ENCODE measurements around the gene C11orf21. TPM values are rescaled to one million over a fixed set of nuclear protein-coding genes. Genes with fewer than 3 reads are reported as not detected.
"Not testable (repeated sequence)": the region's sequence is repeated elsewhere in the genome, so short reads cannot be mapped to it uniquely, and the experiment has no call there.

The C11orf21 gene
- total RNA-seq, 1 donor from 2014 or later = 0.16 TPM

- no peak overlapping the region for H3K4me3 Mint-ChIP-seq (ENCODE audit: unreplicated experiment)
- H3K27ac Mint-ChIP-seq (ENCODE audit: unreplicated experiment) = no peak overlapping the region
- no peaks in the 10 kb centered on the region for H3K4me1 Mint-ChIP-seq (ENCODE audit: unreplicated experiment)
- TF ChIP-seq CTCF (IDR thresholded peaks at IDR 0.05) = no peak
- peaks cover 12% of the 10 kb centered on the region for H3K9me3 Mint-ChIP-seq (ENCODE audit: unreplicated experiment)
- H3K27me3 Mint-ChIP-seq (ENCODE audit: unreplicated experiment) = peaks cover under 1% of the 10 kb centered on the region
- DNase-seq (ENCODE audit: extremely low spot score, unreplicated experiment) = no peak
- peaks cover 2% of the 10 kb centered on the region for H3K36me3 Mint-ChIP-seq (ENCODE audit: unreplicated experiment)
Observed at GRCh38 chr11:2345050-2345449, 43.3 kb upstream of the C11orf21 start.

GRCh38 chr11:2343502-2343901, 41.8 kb upstream of the C11orf21 start:
- Mint-ChIP-seq H3K9me3 (ENCODE audit: unreplicated experiment) (peaks cover under 1% of the 10 kb centered on the region), H3K4me3 (ENCODE audit: unreplicated experiment) (no peak overlapping the region), H3K27ac (ENCODE audit: unreplicated experiment) (no peak overlapping the region), H3K4me1 (ENCODE audit: unreplicated experiment) (no peaks in the 10 kb centered on the region), H3K27me3 (ENCODE audit: unreplicated experiment) (peaks cover 11% of the 10 kb centered on the region), H3K36me3 (ENCODE audit: unreplicated experiment) (peaks cover 2% of the 10 kb centered on the region)
- TF ChIP-seq CTCF (IDR thresholded peaks at IDR 0.05) = no peak
- no peak for DNase-seq (ENCODE audit: extremely low spot score, unreplicated experiment)

DNA sequence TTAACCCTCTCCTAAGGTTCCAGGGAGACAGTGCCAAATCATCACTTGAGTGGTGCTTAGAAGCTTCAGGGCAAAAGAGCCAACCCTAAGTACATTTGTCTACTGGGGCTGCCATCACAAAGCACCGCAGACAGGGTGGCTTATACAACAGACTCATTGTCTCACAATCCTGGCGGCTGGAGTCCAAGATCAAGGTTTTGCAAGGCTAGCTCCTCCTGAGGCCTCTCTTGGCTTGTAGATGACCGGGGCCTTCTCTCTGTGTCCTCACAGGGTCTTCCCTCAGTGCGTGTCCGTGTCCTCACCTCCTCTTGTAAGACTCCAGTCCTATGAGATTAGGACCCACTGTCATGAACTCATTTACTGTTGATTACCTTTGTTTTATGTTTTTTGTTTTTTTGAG, 41.3 kb upstream of the C11orf21 start:
- H3K9me3 Mint-ChIP-seq (ENCODE audit: unreplicated experiment) = no peaks in the 10 kb centered on the region
- TF ChIP-seq CTCF (IDR thresholded peaks at IDR 0.05) = no peak
- H3K27ac Mint-ChIP-seq (ENCODE audit: unreplicated experiment) = no peak overlapping the region
- no peak for DNase-seq (ENCODE audit: extremely low spot score, unreplicated experiment)
- H3K4me1 Mint-ChIP-seq (ENCODE audit: unreplicated experiment) = no peaks in the 10 kb centered on the region
- no peak overlapping the region for H3K4me3 Mint-ChIP-seq (ENCODE audit: unreplicated experiment)
- peaks cover 2% of the 10 kb centered on the region for H3K36me3 Mint-ChIP-seq (ENCODE audit: unreplicated experiment)
- peaks cover 16% of the 10 kb centered on the region for H3K27me3 Mint-ChIP-seq (ENCODE audit: unreplicated experiment)

GRCh38 chr11:2342557-2342956, 40.8 kb upstream of the C11orf21 start:
- no peak overlapping the region for H3K4me3 Mint-ChIP-seq (ENCODE audit: unreplicated experiment)
- H3K27me3 Mint-ChIP-seq (ENCODE audit: unreplicated experiment) = peaks cover 19% of the 10 kb centered on the region
- DNase-seq (ENCODE audit: extremely low spot score, unreplicated experiment) = no peak
- H3K27ac Mint-ChIP-seq (ENCODE audit: unreplicated experiment) = no peak overlapping the region
- H3K4me1 Mint-ChIP-seq (ENCODE audit: unreplicated experiment) = no peaks in the 10 kb centered on the region
- no peak for TF ChIP-seq CTCF (IDR thresholded peaks at IDR 0.05)
- H3K9me3 Mint-ChIP-seq (ENCODE audit: unreplicated experiment) = no peaks in the 10 kb centered on the region
- peaks cover 2% of the 10 kb centered on the region for H3K36me3 Mint-ChIP-seq (ENCODE audit: unreplicated experiment)

DNA sequence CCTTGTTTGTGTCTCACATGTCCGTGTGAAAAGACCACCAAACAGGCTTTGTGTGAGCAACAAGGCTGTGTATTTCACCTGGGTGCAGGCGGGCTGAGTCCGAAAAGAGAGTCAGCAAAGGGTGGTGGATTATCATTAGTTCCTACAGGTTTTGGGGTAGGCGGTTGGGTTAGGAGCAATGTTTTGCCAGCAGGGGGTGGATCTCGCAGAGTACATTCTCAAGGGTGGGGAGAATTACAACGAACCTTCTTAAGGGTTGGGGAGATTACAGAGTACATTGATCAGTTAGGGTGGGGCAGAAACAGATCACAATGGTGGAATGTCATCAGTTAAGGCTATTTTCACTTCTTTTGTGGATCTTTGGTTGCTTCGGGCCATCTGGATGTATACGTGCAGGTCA, 37.0 kb upstream of the C11orf21 start:
- H3K36me3 Mint-ChIP-seq (ENCODE audit: unreplicated experiment); H3K4me1 Mint-ChIP-seq (ENCODE audit: unreplicated experiment); H3K4me3 Mint-ChIP-seq (ENCODE audit: unreplicated experiment); H3K9me3 Mint-ChIP-seq (ENCODE audit: unreplicated experiment); DNase-seq (ENCODE audit: extremely low spot score, unreplicated experiment); H3K27ac Mint-ChIP-seq (ENCODE audit: unreplicated experiment): not testable (repeated sequence)
- H3K27me3 Mint-ChIP-seq (ENCODE audit: unreplicated experiment) = peaks cover 39% of the 10 kb centered on the region

- not testable (repeated sequence) for H3K36me3 Mint-ChIP-seq (ENCODE audit: unreplicated experiment); H3K4me1 Mint-ChIP-seq (ENCODE audit: unreplicated experiment)
Observed at GRCh38 chr11:2335286-2335685, 33.6 kb upstream of the C11orf21 start.

GRCh38 chr11:2333486-2334205, 31.9 kb upstream of the C11orf21 start:
- not testable (repeated sequence) for H3K9me3 Mint-ChIP-seq (ENCODE audit: unreplicated experiment); H3K36me3 Mint-ChIP-seq (ENCODE audit: unreplicated experiment); DNase-seq (ENCODE audit: extremely low spot score, unreplicated experiment); H3K4me3 Mint-ChIP-seq (ENCODE audit: unreplicated experiment); H3K27ac Mint-ChIP-seq (ENCODE audit: unreplicated experiment); H3K4me1 Mint-ChIP-seq (ENCODE audit: unreplicated experiment)
- H3K27me3 Mint-ChIP-seq (ENCODE audit: unreplicated experiment) = peaks cover 30% of the 10 kb centered on the region

More at GRCh38 chr11:2335286-2335685, 33.6 kb upstream of the C11orf21 start:
- DNase-seq (ENCODE audit: extremely low spot score, unreplicated experiment); H3K9me3 Mint-ChIP-seq (ENCODE audit: unreplicated experiment); H3K4me3 Mint-ChIP-seq (ENCODE audit: unreplicated experiment); H3K27ac Mint-ChIP-seq (ENCODE audit: unreplicated experiment): not testable (repeated sequence)
- peaks cover 39% of the 10 kb centered on the region for H3K27me3 Mint-ChIP-seq (ENCODE audit: unreplicated experiment)

DNA sequence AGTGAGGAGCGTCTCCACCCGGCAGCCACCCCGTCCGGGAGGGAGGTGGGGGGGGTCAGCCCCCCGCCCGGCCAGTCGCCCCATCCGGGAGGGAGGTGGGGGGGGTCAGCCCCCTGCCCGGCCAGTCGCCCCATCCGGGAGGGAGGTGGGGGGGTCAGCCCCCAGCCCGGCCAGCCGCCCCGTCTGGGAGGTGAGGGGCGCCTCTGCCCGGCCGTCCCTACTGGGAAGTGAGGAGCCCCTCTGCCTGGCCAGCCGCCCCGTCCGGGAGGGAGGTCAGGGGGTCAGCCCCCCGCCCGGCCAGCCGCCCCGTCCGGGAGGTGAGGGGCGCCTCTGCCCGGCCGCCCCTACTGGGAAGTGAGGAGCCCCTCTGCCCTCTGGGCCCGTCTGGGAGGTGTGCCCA, 30.9 kb upstream of the C11orf21 start:
- H3K4me1 Mint-ChIP-seq (ENCODE audit: unreplicated experiment); H3K36me3 Mint-ChIP-seq (ENCODE audit: unreplicated experiment); H3K9me3 Mint-ChIP-seq (ENCODE audit: unreplicated experiment); DNase-seq (ENCODE audit: extremely low spot score, unreplicated experiment); H3K4me3 Mint-ChIP-seq (ENCODE audit: unreplicated experiment); H3K27ac Mint-ChIP-seq (ENCODE audit: unreplicated experiment): not testable (repeated sequence)
- peaks cover 20% of the 10 kb centered on the region for H3K27me3 Mint-ChIP-seq (ENCODE audit: unreplicated experiment)

All from osteocyte (in vitro differentiated cells).